GM12878 (cell line): ENCODE results near the gene CLIC5. TPM values are rescaled to one million over a fixed set of nuclear protein-coding genes. Genes with fewer than 3 reads are reported as not detected.

Experiments used
- ATAC-seq: fragments of 200-7000 bp; cut with Tn5 transposase; 3 replicates; pipeline ENCODE4 v1.9.1; 2020; ENCODE audit warnings: mild to moderate bottlenecking, moderate library complexity
- BruUV-seq: library from RNA; stranded (reverse); fragments of 400-500 nt; replicated peaks from 2 replicates; lab custom pipeline; 2021; lab: Mats Ljungman, UMichigan
- CTCF ChIA-PET: fragments of 300-600 bp; sonication (Branson Sonifier 250); formaldehyde crosslinking; extraction: SDS; loops from one replicate; lab custom pipeline; 2021; ENCODE audit warnings: inconsistent platforms; lab: Yijun Ruan, JAX
- POLR2A ChIA-PET: fragments of 350-600 bp; formaldehyde crosslinking; extraction: SDS; loops from one replicate; lab custom pipeline; 2021; ENCODE audit warnings: inconsistent platforms; lab: Charles Lee
- RAD21 ChIA-PET: fragments of 300-600 bp; sonication (Branson Sonifier 250); formaldehyde crosslinking; loops from one replicate; lab custom pipeline; 2023; ENCODE audit warnings: antibody characterized with exemption; ENCODE audit not compliant: unreplicated experiment; lab: Charles Lee
- SMC1A ChIA-PET: fragments of 300-600 bp; sonication (Branson Sonifier 250); formaldehyde crosslinking; loops from one replicate; lab custom pipeline; 2023; ENCODE audit not compliant: unreplicated experiment, uncharacterized antibody; lab: Charles Lee
- DNase-seq: peaks from one replicate; pipeline ENCODE4 v3.0.0-alpha.2; 2011; ENCODE audit warnings: low read depth, low spot score
- FAIRE-seq: peaks from 3 replicates; lab custom pipeline; 2011; peaks lifted over from hg19 to GRCh38; lab: Jason Lieb, UNC
- H2AFZ ChIP-seq: 2 replicates; pipeline ENCODE4 v1.6.0; 2011; ENCODE audit warnings: low read depth, low read length, control low read depth; ENCODE audit not compliant: control insufficient read depth
- H3K27ac ChIP-seq: 2 replicates; pipeline ENCODE4 v1.5.1; 2011; ENCODE audit warnings: control low read depth; ENCODE audit not compliant: control insufficient read depth, insufficient read depth
- H3K27me3 ChIP-seq, 2 experiments: replicated peaks in 1 of 2; 2 replicates each; pipeline versions ENCODE4 v1.6.0 to v1.6.1; 2011; ENCODE audit warnings: low read length in 1 of 2; ENCODE audit not compliant: control insufficient read depth in 2 of 2, insufficient read depth in 2 of 2
- H3K36me3 ChIP-seq, 2 experiments: 2 replicates each; pipeline ENCODE4 v1.5.1; 2011; ENCODE audit warnings: low read length in 1 of 2; ENCODE audit not compliant: control insufficient read depth in 2 of 2, insufficient read depth in 2 of 2
- H3K4me1 ChIP-seq: 2 replicates; pipeline ENCODE4 v1.6.1; 2011; ENCODE audit warnings: mild to moderate bottlenecking, low read length, moderate library complexity, mixed read lengths; ENCODE audit not compliant: control insufficient read depth, insufficient read depth
- H3K4me2 ChIP-seq: 2 replicates; pipeline ENCODE4 v1.6.0; 2011; ENCODE audit warnings: control low read depth; ENCODE audit not compliant: control insufficient read depth, insufficient read depth
- H3K4me3 ChIP-seq: fragments of 200-600 bp; sonication (generic); 2 replicates; pipeline ENCODE4 v1.5.1; 2016
- H3K79me2 ChIP-seq: 2 replicates; pipeline ENCODE4 v1.6.0; 2011; ENCODE audit warnings: low read length; ENCODE audit not compliant: control insufficient read depth, insufficient read depth
- H3K9ac ChIP-seq: 2 replicates; pipeline ENCODE4 v1.8.0; 2011; ENCODE audit warnings: low read length, control low read depth, mixed read lengths; ENCODE audit not compliant: control insufficient read depth, insufficient read depth
- H3K9me3 ChIP-seq: replicated peaks from 3 replicates; pipeline ENCODE4 v1.5.1; 2011; ENCODE audit warnings: mild to moderate bottlenecking, low read length; ENCODE audit not compliant: control insufficient read depth, insufficient read depth
- H4K20me1 ChIP-seq: 2 replicates; pipeline ENCODE4 v1.6.0; 2011; ENCODE audit not compliant: control insufficient read depth, insufficient read depth
- EZH2 ChIP-seq: IDR thresholded peaks from 2 replicates; pipeline ENCODE4 v1.6.1; 2012; ENCODE audit warnings: low read depth, mild to moderate bottlenecking, control low read depth, inconsistent platforms, low read length, borderline replicate concordance; ENCODE audit not compliant: control insufficient read depth
- NFIC ChIP-seq: IDR thresholded peaks from 2 replicates; pipeline ENCODE4 v1.6.1; 2012; ENCODE audit warnings: low read depth, mild to moderate bottlenecking, inconsistent platforms, low read length, moderate library complexity
- POLR2AphosphoS2 ChIP-seq: IDR thresholded peaks from 2 replicates; pipeline ENCODE4 v1.6.1; 2011; ENCODE audit warnings: low read depth, mild to moderate bottlenecking, low read length, improper control_type of control experiment, moderate library complexity
- SPI1 ChIP-seq: IDR thresholded peaks from 2 replicates; pipeline ENCODE4 v1.6.1; 2011; ENCODE audit warnings: low read depth, mild to moderate bottlenecking, low read length, moderate library complexity, borderline replicate concordance; ENCODE audit not compliant: insufficient read depth
- SUZ12 ChIP-seq: fragments of 200-600 bp; sonication (generic); IDR thresholded peaks from one replicate; pipeline ENCODE4 v1.6.1; 2018; ENCODE audit warnings: antibody characterized with exemption, mild to moderate bottlenecking; ENCODE audit not compliant: unreplicated experiment
- TBL1XR1 ChIP-seq: IDR thresholded peaks from 2 replicates; pipeline ENCODE4 v1.6.1; 2012; ENCODE audit warnings: low read depth, low read length, improper control_type of control experiment
- ZNF384 ChIP-seq: IDR thresholded peaks from 2 replicates; pipeline ENCODE4 v1.6.1; 2012; ENCODE audit warnings: low read depth, mild to moderate bottlenecking, low read length, improper control_type of control experiment, borderline replicate concordance
- WGBS: methylation state at CpG from one replicate; pipeline ENCODE4 v1.1.6; 2016; ENCODE audit warnings: low lambda C conversion rate; ENCODE audit not compliant: insufficient replicate concordance, insufficient coverage; ENCODE audit errors: missing lambda C conversion rate; 5-methylcytosine and 5-hydroxymethylcytosine counted together
- in situ Hi-C: fragments of 300-500 bp; cut with MboI; formaldehyde crosslinking; loops from 9 replicates; pipeline ENCODE4 v1.14.3; 2018; ENCODE audit warnings: mixed read lengths
- intact Hi-C: fragments of 100-400 bp; cut with micrococcal nuclease; formaldehyde crosslinking; loops from one replicate; pipeline ENCODE4 v1.14.2; 2022; ENCODE audit not compliant: unreplicated experiment
- polyA plus RNA-seq, 11 experiments: library from polyadenylated mRNA; depleted of rRNA in 4 of 11; unstranded in 6 of 11; stranded (reverse) in 5 of 11; fragments of >200 nt; fragmentation: Nextera tagmentation in 4 of 11; fragmentation: Illumina TruSeq in 1 of 11; extraction: Ambion mirVana in 4 of 11; extraction: Trizol in 1 of 11; gene quantifications; 1 replicate in 1 of 11; 2 replicates in 10 of 11; pipeline versions ENCODE4 v1.2.1 to v1.2.3, GENCODE V29; 2011 to 2016; ENCODE audit warnings: inconsistent platforms in 2 of 11, missing spikeins in 2 of 11, low read depth in 1 of 11
- total RNA-seq, 4 experiments: library from RNA; depleted of rRNA in 3 of 4; stranded (reverse); fragments of >200 nt in 3 of 4; fragmentation: Illumina TruSeq in 1 of 4; extraction: Trizol in 1 of 4; gene quantifications; 2 replicates each; pipeline versions ENCODE4 v1.2.1 to v1.2.3, GENCODE V29; 2013 to 2021

CLIC5 gene
- total and polyA plus RNA-seq, 10 of the 15 experiments (the other 5 are each of a cell fraction or from before 2014, with no cell fraction given): 0.01 to 0.08 (median 0.02) TPM; not detected in 7

- TF ChIP-seq NFIC: no peak
- TF ChIP-seq ZNF384: no peak
These were observed 476 bp upstream of the CLIC5 start (continued) for GRCh38 chr6:46016063-46016608.

- peak overlapping the region; percentile 91 for H3K4me2 ChIP-seq
- in situ Hi-C loops (no loop called here), intact Hi-C loops (no loop called here)
- POLR2A ChIA-PET: no interaction called here
- H3K27ac ChIP-seq: no peak overlapping the region
- no peaks in the 10 kb centered on the region; the same call in 1 of the 3 replicates for H3K9me3 ChIP-seq
- no peak for DNase-seq
- SMC1A ChIA-PET: no interaction called here
- peaks cover 6 to 27% of the 10 kb centered on the region in 2 experiments for H3K27me3 ChIP-seq
- H3K79me2 ChIP-seq: no peaks in the 10 kb centered on the region
- BruUV-seq: no TSS peak
- no peak overlapping the region for H2AFZ ChIP-seq
- no peaks in the 10 kb centered on the region for H3K36me3 ChIP-seq
- H3K4me1 ChIP-seq: peaks cover 10% of the 10 kb centered on the region
- CTCF ChIA-PET: no interaction called here
- TF ChIP-seq POLR2AphosphoS2 (no peak), SPI1 (no peak), SUZ12 (peak; percentile 86), TBL1XR1 (no peak), EZH2 (peak; percentile 88; the same call in 1 of the 2 replicates)
- TF ChIP-seq, all 136 proteins: peak for 2
- ATAC-seq: no peak
- Histone ChIP-seq H4K20me1 (no peaks in the 10 kb centered on the region), H3K4me3 (no peak overlapping the region), H3K9ac (no peak overlapping the region)
- FAIRE-seq: no peak
- 21% methylated on average over 21 of the region's 21 CpGs for WGBS
- RAD21 ChIA-PET: no interaction called here
These were observed 1.0 kb downstream of the CLIC5 start for GRCh38 chr6:46014511-46015118.
